GM23338 (cell line): ENCODE measurements around the gene TUBB2A. TPM values are rescaled to one million over a fixed set of nuclear protein-coding genes. Genes with fewer than 3 reads are reported as not detected.
A peak's percentile ranks its signal among the peaks of the same experiment; 100 is the strongest.
"Not testable (repeated sequence)": the region's sequence is repeated elsewhere in the genome, so short reads cannot be mapped to it uniquely, and the experiment has no call there.

Experiments used
- ATAC-seq: fragments of 200-7000 bp; cut with Tn5 transposase; 3 replicates; pipeline ENCODE4 v1.9.1; 2020
- DNase-seq: peaks from one replicate; pipeline ENCODE4 v3.0.0-alpha.2; 2015; ENCODE audit warnings: low spot score
- H2AFZ ChIP-seq: fragments of 200-600 bp; sonication (generic); 2 replicates; pipeline ENCODE4 v1.8.0; 2016; ENCODE audit warnings: antibody characterized with exemption, mild to moderate bottlenecking, moderate library complexity
- H3F3A ChIP-seq: fragments of 200-600 bp; sonication (generic); replicated peaks from 2 replicates; pipeline ENCODE4 v1.8.0; 2017; ENCODE audit warnings: antibody characterized with exemption, mixed run types, low read depth
- H3K27ac ChIP-seq: fragments of 200-600 bp; sonication (generic); 2 replicates; pipeline ENCODE4 v1.6.1; 2016; ENCODE audit warnings: low read depth
- H3K27me3 ChIP-seq: fragments of 200-600 bp; sonication (generic); 2 replicates; pipeline ENCODE4 v1.8.0; 2016; ENCODE audit warnings: mild to moderate bottlenecking, mixed run types, moderate library complexity; ENCODE audit not compliant: insufficient read depth
- H3K36me3 ChIP-seq: fragments of 200-600 bp; sonication (generic); 2 replicates; pipeline ENCODE4 v1.8.0; 2016; ENCODE audit warnings: mild to moderate bottlenecking; ENCODE audit not compliant: insufficient read depth
- H3K4me1 ChIP-seq: fragments of 200-600 bp; sonication (generic); 2 replicates; pipeline ENCODE4 v1.8.0; 2016; ENCODE audit warnings: mild to moderate bottlenecking, moderate library complexity; ENCODE audit not compliant: insufficient read depth
- H3K4me2 ChIP-seq: fragments of 200-600 bp; sonication (generic); 2 replicates; pipeline ENCODE4 v1.7.1; 2017; ENCODE audit warnings: mixed run types
- H3K4me3 ChIP-seq: fragments of 200-600 bp; sonication (generic); 2 replicates; pipeline ENCODE4 v1.6.1; 2016; ENCODE audit warnings: mixed run types
- H3K79me2 ChIP-seq: fragments of 200-600 bp; sonication (generic); replicated peaks from 2 replicates; pipeline ENCODE4 v1.8.0; 2017; ENCODE audit warnings: mild to moderate bottlenecking; ENCODE audit not compliant: insufficient read depth
- H3K9me2 ChIP-seq: fragments of 200-600 bp; sonication (generic); 2 replicates; pipeline ENCODE4 v1.8.0; 2017; ENCODE audit not compliant: insufficient read depth
- H4K20me1 ChIP-seq: fragments of 200-600 bp; sonication (generic); replicated peaks from 2 replicates; pipeline ENCODE4 v1.8.0; 2017; ENCODE audit warnings: mild to moderate bottlenecking; ENCODE audit not compliant: insufficient read depth
- H3K27ac Mint-ChIP-seq: 2 replicates; pipeline ENCODE4 v1.8.0; 2020; ENCODE audit warnings: inconsistent platforms, mild to moderate bottlenecking, moderate library complexity, mixed read lengths
- H3K27me3 Mint-ChIP-seq: 3 replicates; pipeline ENCODE4 v1.8.0; 2022; ENCODE audit warnings: low read depth, mild to moderate bottlenecking, moderate library complexity, mixed read lengths, inconsistent platforms; ENCODE audit not compliant: insufficient read depth, poor library complexity
- H3K36me3 Mint-ChIP-seq: 3 replicates; pipeline ENCODE4 v1.8.0; 2021; ENCODE audit warnings: low read depth, mild to moderate bottlenecking, inconsistent platforms, moderate library complexity, mixed read lengths
- H3K4me1 Mint-ChIP-seq: 3 replicates; pipeline ENCODE4 v1.8.0; 2020; ENCODE audit warnings: mild to moderate bottlenecking, inconsistent platforms, mixed read lengths
- H3K4me3 Mint-ChIP-seq: 3 replicates; pipeline ENCODE4 v1.8.0; 2021; ENCODE audit warnings: moderate library complexity, mild to moderate bottlenecking, inconsistent platforms, mixed read lengths
- H3K9me3 Mint-ChIP-seq: 3 replicates; pipeline ENCODE4 v1.8.0; 2020; ENCODE audit warnings: moderate library complexity, mild to moderate bottlenecking, inconsistent platforms, mixed read lengths
- CREB1 ChIP-seq: fragments of 250-450 bp; sonication (Bioruptor Pico); IDR thresholded peaks from 2 replicates; pipeline ENCODE4 v1.5.0; 2020; ENCODE audit warnings: low read depth, mild to moderate bottlenecking, moderate library complexity
- JUNB ChIP-seq: IDR thresholded peaks from one replicate; pipeline ENCODE4 v1.6.1; 2016; ENCODE audit warnings: antibody characterized with exemption; ENCODE audit not compliant: unreplicated experiment
- STAT1 ChIP-seq: IDR thresholded peaks from one replicate; pipeline ENCODE4 v1.6.1; 2016; ENCODE audit warnings: antibody characterized with exemption; ENCODE audit not compliant: unreplicated experiment
- ZNF462 ChIP-seq: fragments of 250-450 bp; sonication (Bioruptor Pico); IDR thresholded peaks from 2 replicates; pipeline ENCODE4 v1.5.0; 2020; ENCODE audit warnings: mild to moderate bottlenecking, moderate library complexity
- polyA plus RNA-seq: library from polyadenylated mRNA; unstranded; fragments of >200 nt; fragmentation: Nextera tagmentation; extraction: Ambion mirVana; gene quantifications from 2 replicates; pipeline ENCODE4 v1.2.1, GENCODE V29; 2016
- total RNA-seq: library from RNA; depleted of rRNA; stranded (reverse); fragments of >200 nt; shearing (Covaris generic); gene quantifications from 2 replicates; pipeline ENCODE4 v1.2.3, GENCODE V29; 2014
- TF ChIP-seq, protein P1 (sequence below): IDR thresholded peaks from 2 replicates; pipeline ENCODE4 v1.6.1; 2016; ENCODE audit warnings: antibody characterized with exemption

The TUBB2A gene
- total and polyA plus RNA-seq, 2 experiments from 2014 or later: 305 to 376 TPM

- peaks cover 2% of the 10 kb centered on the region; the same call in 2 of the 3 replicates for H3K36me3 Mint-ChIP-seq
- H3K9me2 ChIP-seq: peaks cover 6% of the 10 kb centered on the region; the same call in 1 of the 2 replicates
- no peak overlapping the region for H3K27ac ChIP-seq
- no peak overlapping the region; the same call in 2 of the 3 replicates for H3K4me3 Mint-ChIP-seq
- H3K9me3 Mint-ChIP-seq: no peaks in the 10 kb centered on the region; the same call in 2 of the 3 replicates
- no peaks in the 10 kb centered on the region for H3K36me3 ChIP-seq
- no peak overlapping the region for H3K27ac Mint-ChIP-seq
- ATAC-seq (no peak), DNase-seq (no peak)
- H3K27me3 ChIP-seq: no peaks in the 10 kb centered on the region
- no peak overlapping the region for H3K4me2 ChIP-seq
- H3K4me1 Mint-ChIP-seq: peaks cover 21% of the 10 kb centered on the region
- H3K79me2 ChIP-seq: no peaks in the 10 kb centered on the region
- H3K4me3 ChIP-seq: no peak overlapping the region
- peaks cover 10% of the 10 kb centered on the region for H3K27me3 Mint-ChIP-seq
- TF ChIP-seq, protein P1, sequence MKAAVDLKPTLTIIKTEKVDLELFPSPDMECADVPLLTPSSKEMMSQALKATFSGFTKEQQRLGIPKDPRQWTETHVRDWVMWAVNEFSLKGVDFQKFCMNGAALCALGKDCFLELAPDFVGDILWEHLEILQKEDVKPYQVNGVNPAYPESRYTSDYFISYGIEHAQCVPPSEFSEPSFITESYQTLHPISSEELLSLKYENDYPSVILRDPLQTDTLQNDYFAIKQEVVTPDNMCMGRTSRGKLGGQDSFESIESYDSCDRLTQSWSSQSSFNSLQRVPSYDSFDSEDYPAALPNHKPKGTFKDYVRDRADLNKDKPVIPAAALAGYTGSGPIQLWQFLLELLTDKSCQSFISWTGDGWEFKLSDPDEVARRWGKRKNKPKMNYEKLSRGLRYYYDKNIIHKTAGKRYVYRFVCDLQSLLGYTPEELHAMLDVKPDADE: no peak
- no peak for TF ChIP-seq ZNF462 (CRISPR knock-in tag)
- TF ChIP-seq JUNB: no peak
- TF ChIP-seq CREB1 (CRISPR knock-in tag): no peak
- TF ChIP-seq STAT1: no peak
- H2AFZ ChIP-seq: 0 out of 2 replicates have a peak overlapping the region, but pooled peaks have one; percentile 56
- peaks cover 14% of the 10 kb centered on the region for H3K4me1 ChIP-seq
- no peaks in the 10 kb centered on the region for H3F3A ChIP-seq
- no peaks in the 10 kb centered on the region for H4K20me1 ChIP-seq
Observed at GRCh38 chr6:3175715-3176402, 18.5 kb upstream of the TUBB2A start.

GRCh38 chr6:3173636-3174089, 16.3 kb upstream of the TUBB2A start:
- not testable (repeated sequence) for H3K27me3 Mint-ChIP-seq, H3K4me3 ChIP-seq, H3K27me3 ChIP-seq, H3K79me2 ChIP-seq, ATAC-seq, H3K36me3 Mint-ChIP-seq, H3K9me3 Mint-ChIP-seq, H3K4me2 ChIP-seq, H2AFZ ChIP-seq, H3K4me3 Mint-ChIP-seq, H3K36me3 ChIP-seq, DNase-seq, H3F3A ChIP-seq, H4K20me1 ChIP-seq, H3K9me2 ChIP-seq, H3K27ac ChIP-seq
- Mint-ChIP-seq H3K4me1 (peaks cover 21% of the 10 kb centered on the region), H3K27ac (peak overlapping the region; percentile 29; the same call in 1 of the 2 replicates)
- H3K4me1 ChIP-seq: peaks cover 14% of the 10 kb centered on the region

DNA sequence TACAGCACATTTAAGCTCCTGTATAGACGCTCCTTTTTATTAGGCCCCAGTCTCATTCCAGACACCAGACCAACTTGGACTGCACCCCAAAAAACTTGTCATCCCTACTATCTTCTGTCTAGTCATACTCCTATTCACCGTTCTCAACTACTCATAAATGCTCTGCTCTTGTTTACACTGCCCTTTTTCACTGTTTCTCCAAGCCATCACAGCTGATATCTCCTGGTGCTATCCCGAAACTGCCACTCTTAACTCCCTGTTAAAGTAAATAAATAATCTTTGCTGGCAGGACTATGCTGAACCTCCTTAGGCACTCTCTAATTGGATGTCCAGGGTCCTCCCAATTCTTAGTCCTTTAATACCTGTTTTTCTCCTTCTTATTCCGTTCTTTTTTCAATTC, 15.4 kb upstream of the TUBB2A start:
- H3K4me3 ChIP-seq, H3K27ac ChIP-seq, H3K4me3 Mint-ChIP-seq, H3K79me2 ChIP-seq, H3K9me2 ChIP-seq, H3K36me3 Mint-ChIP-seq, H3F3A ChIP-seq, H3K36me3 ChIP-seq, H3K9me3 Mint-ChIP-seq, H3K27me3 ChIP-seq, H2AFZ ChIP-seq, H3K4me2 ChIP-seq, ATAC-seq, DNase-seq, H4K20me1 ChIP-seq, H3K27me3 Mint-ChIP-seq, H3K27ac Mint-ChIP-seq: not testable (repeated sequence)
- peaks cover 14% of the 10 kb centered on the region for H3K4me1 ChIP-seq
- H3K4me1 Mint-ChIP-seq: peaks cover 22% of the 10 kb centered on the region
